Neural progenitor cell (in vitro differentiated cells): ENCODE data around the gene CENPN. TPM values are rescaled to one million over a fixed set of nuclear protein-coding genes. Genes with fewer than 3 reads are reported as not detected.

Experiments used
- DNase-seq: peaks from one replicate; pipeline ENCODE4 v3.0.0-alpha.2; 2016; ENCODE audit warnings: low spot score
- H2AFZ ChIP-seq: fragments of 200-600 bp; sonication (generic); replicated peaks from 2 replicates; pipeline ENCODE4 v1.6.1; 2016; ENCODE audit warnings: antibody characterized with exemption
- H3F3A ChIP-seq: fragments of 200-600 bp; sonication (generic); 2 replicates; pipeline ENCODE4 v1.6.1; 2016; ENCODE audit warnings: antibody characterized with exemption, low read depth
- H3K27ac ChIP-seq: fragments of 200-600 bp; sonication (generic); 2 replicates; pipeline ENCODE4 v1.5.1; 2016; ENCODE audit warnings: mild to moderate bottlenecking
- H3K27me3 ChIP-seq: fragments of 200-600 bp; sonication (generic); 2 replicates; pipeline ENCODE4 v1.6.1; 2016; ENCODE audit warnings: mild to moderate bottlenecking, moderate library complexity
- H3K36me3 ChIP-seq: fragments of 200-600 bp; sonication (generic); 2 replicates; pipeline ENCODE4 v1.5.1; 2016
- H3K4me1 ChIP-seq: fragments of 200-600 bp; sonication (generic); 2 replicates; pipeline ENCODE4 v1.6.1; 2016; ENCODE audit warnings: mixed run types
- H3K4me2 ChIP-seq: fragments of 200-600 bp; sonication (generic); 2 replicates; pipeline ENCODE4 v1.6.1; 2016
- H3K4me3 ChIP-seq: fragments of 200-600 bp; sonication (generic); 2 replicates; pipeline ENCODE4 v1.5.1; 2016
- H3K79me2 ChIP-seq: fragments of 200-600 bp; sonication (generic); 2 replicates; pipeline ENCODE4 v1.6.1; 2016; ENCODE audit warnings: low read depth
- H3K9ac ChIP-seq: fragments of 200-600 bp; sonication (generic); 2 replicates; pipeline ENCODE4 v1.6.1; 2016
- H3K9me3 ChIP-seq: fragments of 200-600 bp; sonication (generic); 2 replicates; pipeline ENCODE4 v1.5.1; 2016; ENCODE audit warnings: low read depth
- H4K20me1 ChIP-seq: fragments of 200-600 bp; sonication (generic); 2 replicates; pipeline ENCODE4 v1.6.1; 2016; ENCODE audit warnings: low read depth
- H3K27ac Mint-ChIP-seq: 3 replicates; pipeline ENCODE4 v1.8.0; 2021; ENCODE audit warnings: mixed read lengths
- H3K27me3 Mint-ChIP-seq: 2 replicates; pipeline ENCODE4 v1.8.0; 2022; ENCODE audit warnings: low read depth, mild to moderate bottlenecking, inconsistent platforms, moderate library complexity, mixed read lengths; ENCODE audit not compliant: insufficient read depth
- H3K36me3 Mint-ChIP-seq: 3 replicates; pipeline ENCODE4 v1.8.0; 2021; ENCODE audit warnings: mixed read lengths
- H3K4me1 Mint-ChIP-seq: 3 replicates; pipeline ENCODE4 v1.8.0; 2021; ENCODE audit warnings: mixed read lengths
- H3K4me3 Mint-ChIP-seq: 3 replicates; pipeline ENCODE4 v1.8.0; 2021; ENCODE audit warnings: mild to moderate bottlenecking, moderate library complexity, mixed read lengths
- H3K9me3 Mint-ChIP-seq: 3 replicates; pipeline ENCODE4 v1.8.0; 2020; ENCODE audit warnings: mixed read lengths
- EZH2 ChIP-seq: fragments of 200-600 bp; sonication (generic); IDR thresholded peaks from 2 replicates; pipeline ENCODE4 v1.6.1; 2017; ENCODE audit warnings: antibody characterized with exemption, mild to moderate bottlenecking, moderate library complexity
- EZH2phosphoT487 ChIP-seq: fragments of 200-600 bp; sonication (generic); IDR thresholded peaks from 2 replicates; pipeline ENCODE4 v1.6.1; 2017; ENCODE audit warnings: antibody characterized with exemption
- total RNA-seq: library from RNA; depleted of rRNA; stranded (reverse); fragments of >200 nt; gene quantifications from 2 replicates; pipeline ENCODE4 v1.2.3, GENCODE V29; 2015; ENCODE audit warnings: low replicate concordance
- TF ChIP-seq, protein P1 (sequence below): fragments of 200-600 bp; sonication (generic); IDR thresholded peaks from 2 replicates; pipeline ENCODE4 v1.5.1; 2017; ENCODE audit warnings: antibody characterized with exemption, mild to moderate bottlenecking

CENPN gene
- total RNA-seq, 1 donor from 2014 or later: 111 TPM

- Histone ChIP-seq H3F3A (no peaks in the 10 kb centered on the region), H3K27ac (no peak overlapping the region), H3K4me3 (no peak overlapping the region), H3K4me2 (no peak overlapping the region), H3K36me3 (peaks cover 1% of the 10 kb centered on the region), H3K9ac (no peak overlapping the region), H2AFZ (no peak overlapping the region), H3K9me3 (no peaks in the 10 kb centered on the region), H4K20me1 (peaks cover 5% of the 10 kb centered on the region), H3K79me2 (peaks cover 45% of the 10 kb centered on the region), H3K4me1 (peaks cover 15% of the 10 kb centered on the region), H3K27me3 (no peaks in the 10 kb centered on the region)
- Mint-ChIP-seq H3K27ac (no peak overlapping the region), H3K4me1 (peaks cover 6% of the 10 kb centered on the region), H3K4me3 (no peak overlapping the region), H3K9me3 (no peaks in the 10 kb centered on the region), H3K27me3 (no peaks in the 10 kb centered on the region), H3K36me3 (peaks cover 8% of the 10 kb centered on the region)
- no peak for DNase-seq
- TF ChIP-seq EZH2phosphoT487 (no peak), EZH2 (no peak)
- TF ChIP-seq, protein P1, sequence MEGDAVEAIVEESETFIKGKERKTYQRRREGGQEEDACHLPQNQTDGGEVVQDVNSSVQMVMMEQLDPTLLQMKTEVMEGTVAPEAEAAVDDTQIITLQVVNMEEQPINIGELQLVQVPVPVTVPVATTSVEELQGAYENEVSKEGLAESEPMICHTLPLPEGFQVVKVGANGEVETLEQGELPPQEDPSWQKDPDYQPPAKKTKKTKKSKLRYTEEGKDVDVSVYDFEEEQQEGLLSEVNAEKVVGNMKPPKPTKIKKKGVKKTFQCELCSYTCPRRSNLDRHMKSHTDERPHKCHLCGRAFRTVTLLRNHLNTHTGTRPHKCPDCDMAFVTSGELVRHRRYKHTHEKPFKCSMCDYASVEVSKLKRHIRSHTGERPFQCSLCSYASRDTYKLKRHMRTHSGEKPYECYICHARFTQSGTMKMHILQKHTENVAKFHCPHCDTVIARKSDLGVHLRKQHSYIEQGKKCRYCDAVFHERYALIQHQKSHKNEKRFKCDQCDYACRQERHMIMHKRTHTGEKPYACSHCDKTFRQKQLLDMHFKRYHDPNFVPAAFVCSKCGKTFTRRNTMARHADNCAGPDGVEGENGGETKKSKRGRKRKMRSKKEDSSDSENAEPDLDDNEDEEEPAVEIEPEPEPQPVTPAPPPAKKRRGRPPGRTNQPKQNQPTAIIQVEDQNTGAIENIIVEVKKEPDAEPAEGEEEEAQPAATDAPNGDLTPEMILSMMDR: no peak
Observed at GRCh38 chr16:80986557-80986956, 20.5 kb upstream of the CENPN start.

DNA sequence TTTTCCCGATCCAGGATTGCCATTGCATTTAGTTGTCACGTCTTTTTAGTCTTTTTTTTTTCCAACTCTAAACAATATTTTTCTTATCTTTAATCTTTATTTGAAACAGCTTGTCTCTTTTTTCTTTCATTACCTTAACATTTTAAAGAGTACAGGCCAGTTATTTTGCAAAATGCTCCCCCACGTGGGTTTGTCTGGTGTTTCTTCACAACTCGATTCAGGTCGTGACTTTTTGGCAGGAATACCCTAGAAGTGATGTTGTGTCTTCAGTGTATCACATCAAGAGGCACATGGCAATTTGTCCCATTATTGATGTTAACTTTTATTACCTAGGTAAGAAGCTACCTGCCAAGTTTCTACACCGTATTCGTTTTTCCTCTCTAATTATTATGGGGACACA, 18.3 kb upstream of the CENPN start:
- DNase-seq: no peak
- Histone ChIP-seq H3K9ac (no peak overlapping the region), H3K4me1 (peaks cover 21% of the 10 kb centered on the region), H3F3A (no peaks in the 10 kb centered on the region), H4K20me1 (peaks cover 5% of the 10 kb centered on the region), H3K9me3 (no peaks in the 10 kb centered on the region), H3K27me3 (no peaks in the 10 kb centered on the region), H3K79me2 (peaks cover 30% of the 10 kb centered on the region), H3K4me3 (no peak overlapping the region), H3K4me2 (no peak overlapping the region), H3K27ac (no peak overlapping the region), H3K36me3 (no peaks in the 10 kb centered on the region), H2AFZ (no peak overlapping the region)
- Mint-ChIP-seq H3K36me3 (peaks cover 4% of the 10 kb centered on the region), H3K4me3 (no peak overlapping the region), H3K27ac (no peak overlapping the region), H3K27me3 (no peaks in the 10 kb centered on the region), H3K9me3 (no peaks in the 10 kb centered on the region), H3K4me1 (peaks cover 13% of the 10 kb centered on the region)
- TF ChIP-seq, protein P1: no peak
- no peak for TF ChIP-seq EZH2phosphoT487
- no peak for TF ChIP-seq EZH2

GRCh38 chr16:80989801-80990200, 17.2 kb upstream of the CENPN start:
- Histone ChIP-seq H3K36me3 (no peaks in the 10 kb centered on the region), H3K79me2 (peaks cover 33% of the 10 kb centered on the region), H3K4me3 (no peak overlapping the region), H3F3A (no peaks in the 10 kb centered on the region), H3K4me2 (no peak overlapping the region), H3K9ac (no peak overlapping the region), H3K27ac (no peak overlapping the region), H4K20me1 (peaks cover 5% of the 10 kb centered on the region), H3K4me1 (peaks cover 25% of the 10 kb centered on the region), H2AFZ (no peak overlapping the region), H3K27me3 (no peaks in the 10 kb centered on the region), H3K9me3 (no peaks in the 10 kb centered on the region)
- H3K27me3 Mint-ChIP-seq: peaks cover 1% of the 10 kb centered on the region
- peaks cover 18% of the 10 kb centered on the region for H3K4me1 Mint-ChIP-seq
- H3K4me3 Mint-ChIP-seq: no peak overlapping the region
- no peak overlapping the region for H3K27ac Mint-ChIP-seq
- peaks cover 4% of the 10 kb centered on the region for H3K36me3 Mint-ChIP-seq
- TF ChIP-seq EZH2phosphoT487 (no peak), EZH2 (no peak)
- TF ChIP-seq, protein P1: no peak
- no peak for DNase-seq
- no peaks in the 10 kb centered on the region for H3K9me3 Mint-ChIP-seq
